GM21619 (cell line): Measurements from ENCODE around the gene MAP7.
"Not testable (repeated sequence)": the region's sequence is repeated elsewhere in the genome, so short reads cannot be mapped to it uniquely, and the experiment has no call there.

Experiments used
- ATAC-seq: cut with Tn5 transposase; IDR thresholded peaks from one replicate; pipeline ENCODE4 v1.9.1; 2021; ENCODE audit not compliant: unreplicated experiment

The MAP7 gene

DNA sequence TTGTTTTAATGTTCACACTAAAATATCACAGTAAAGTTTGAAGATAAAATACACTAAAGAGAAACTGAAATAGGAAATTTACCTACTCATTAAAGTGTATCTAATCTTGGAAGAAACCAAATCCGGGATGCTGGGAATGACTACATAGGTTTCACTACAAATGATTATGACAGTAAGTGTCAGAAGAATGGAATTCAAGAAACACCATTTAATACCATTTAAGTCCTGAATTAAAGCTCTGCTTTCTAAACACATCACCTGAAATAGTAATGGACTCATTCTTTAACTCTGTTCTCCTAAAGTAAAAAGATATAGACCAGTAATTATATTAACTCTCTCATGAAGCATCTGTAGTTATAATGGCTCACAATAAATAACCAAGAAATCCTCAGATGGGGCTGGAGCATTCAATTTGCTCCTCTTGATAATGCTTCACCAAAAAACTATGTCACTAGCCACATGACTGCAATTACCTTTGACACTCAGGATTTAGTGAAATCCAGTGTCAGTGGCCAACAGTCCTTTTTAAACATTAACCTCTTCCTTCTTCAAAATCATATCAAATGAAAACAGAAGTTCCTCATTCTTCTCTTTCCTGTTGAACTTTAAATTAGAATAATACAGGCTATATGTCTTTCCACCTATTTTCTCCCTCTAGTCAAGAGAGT, 41.4 kb downstream of the MAP7 start:
- no peak for ATAC-seq

GRCh38 chr6:136506124-136506799, 44.0 kb downstream of the MAP7 start:
- ATAC-seq: no peak

GRCh38 chr6:136503303-136504029, 46.8 kb downstream of the MAP7 start:
- ATAC-seq: no peak

- no peak for ATAC-seq
Observed at GRCh38 chr6:136502786-136503185, 47.4 kb downstream of the MAP7 start.

GRCh38 chr6:136501514-136501913, 48.7 kb downstream of the MAP7 start:
- ATAC-seq: no peak

DNA sequence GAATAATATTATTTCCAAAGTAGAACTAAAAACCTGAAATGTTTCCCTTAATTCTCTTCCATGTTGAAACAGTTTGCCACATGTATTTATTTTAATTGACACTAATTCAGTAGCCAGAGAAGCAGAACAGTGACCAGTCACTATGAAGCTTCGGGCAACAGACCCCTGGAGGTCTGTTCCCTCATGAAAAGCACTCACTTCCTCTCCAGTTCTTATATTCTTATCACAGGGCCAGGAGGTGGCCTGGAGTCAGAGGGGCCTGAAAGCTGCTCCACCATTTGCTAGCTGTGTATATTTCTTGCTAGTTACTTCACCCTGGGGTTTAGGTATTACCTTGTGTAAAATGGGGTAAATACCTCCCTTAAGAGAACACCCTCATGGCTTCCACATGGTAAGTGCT, 49.1 kb downstream of the MAP7 start:
- ATAC-seq: no peak

DNA sequence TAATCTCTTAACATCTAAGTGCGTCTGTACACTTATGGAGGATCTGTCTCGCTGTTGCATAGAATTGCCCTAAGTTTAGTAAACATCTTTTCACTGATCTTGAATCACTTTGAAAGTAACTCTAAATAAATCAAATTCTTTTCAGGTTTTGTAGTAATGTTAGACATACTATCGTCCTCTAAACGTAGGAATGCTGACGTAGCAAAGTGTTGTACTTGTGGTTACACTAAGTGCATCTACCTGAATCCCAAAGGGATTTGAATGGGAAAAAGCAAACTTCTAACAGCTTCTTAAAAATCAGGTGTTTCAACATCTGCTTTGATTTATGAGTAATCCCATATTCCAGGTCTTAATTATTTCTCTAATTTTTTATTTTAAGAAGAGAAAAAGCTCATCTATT, 49.8 kb downstream of the MAP7 start:
- no peak for ATAC-seq

DNA sequence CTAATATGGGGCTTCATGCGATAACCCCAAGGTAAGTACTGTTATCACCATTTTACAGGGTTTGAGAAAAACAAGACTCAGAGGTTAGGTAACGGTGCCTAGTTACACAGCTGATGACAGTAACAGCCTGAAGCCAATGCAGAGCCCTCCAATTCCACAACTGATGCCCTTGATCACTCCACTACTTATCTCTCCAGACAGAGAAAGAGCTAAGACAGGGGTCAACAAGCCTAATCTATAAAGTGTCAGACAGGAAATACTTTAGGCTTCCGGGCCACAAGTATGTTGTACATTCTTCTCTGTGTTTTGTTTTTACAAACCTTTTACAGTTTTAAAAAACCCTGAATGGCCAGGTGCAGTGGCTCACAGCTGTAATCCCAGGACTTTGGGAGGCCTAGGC, 50.9 kb downstream of the MAP7 start:
- no peak for ATAC-seq

DNA sequence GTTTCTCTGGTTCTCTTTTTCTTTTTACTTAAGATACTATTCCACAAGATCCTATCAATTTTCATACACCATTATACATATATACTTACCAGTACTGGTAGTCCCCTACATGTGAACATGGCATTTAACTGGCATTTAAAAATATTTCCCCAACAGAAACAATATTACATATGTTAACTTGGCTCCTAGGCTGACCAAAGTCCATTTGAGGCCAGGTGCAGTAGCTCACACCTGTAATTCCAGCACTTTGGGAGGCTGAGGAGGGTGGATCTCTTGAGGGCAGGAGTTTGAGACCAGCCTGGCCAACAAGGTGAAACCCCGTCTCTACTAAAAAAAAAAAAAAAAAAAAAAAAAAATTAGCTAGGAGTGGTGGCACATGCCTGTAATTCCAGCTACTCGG, 53.8 kb downstream of the MAP7 start:
- ATAC-seq: not testable (repeated sequence)

DNA sequence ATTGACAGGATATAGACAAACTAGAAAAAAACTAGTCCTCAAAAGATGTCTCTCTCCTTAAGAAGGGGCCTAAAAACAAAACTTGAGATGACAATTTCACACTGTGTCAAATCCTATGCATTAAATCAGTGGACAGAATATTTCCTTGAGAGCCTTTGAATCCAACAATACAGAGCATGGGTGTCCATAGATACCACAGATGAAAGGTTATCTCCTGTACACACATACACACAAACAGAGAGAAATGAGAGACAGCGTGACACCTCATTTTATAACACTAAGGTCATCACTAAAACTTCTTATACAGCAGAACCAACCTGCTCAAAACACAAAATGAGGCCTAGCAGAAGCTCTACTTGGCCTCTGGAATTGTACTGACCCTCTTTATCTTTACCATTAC, 55.5 kb downstream of the MAP7 start:
- no peak for ATAC-seq

DNA sequence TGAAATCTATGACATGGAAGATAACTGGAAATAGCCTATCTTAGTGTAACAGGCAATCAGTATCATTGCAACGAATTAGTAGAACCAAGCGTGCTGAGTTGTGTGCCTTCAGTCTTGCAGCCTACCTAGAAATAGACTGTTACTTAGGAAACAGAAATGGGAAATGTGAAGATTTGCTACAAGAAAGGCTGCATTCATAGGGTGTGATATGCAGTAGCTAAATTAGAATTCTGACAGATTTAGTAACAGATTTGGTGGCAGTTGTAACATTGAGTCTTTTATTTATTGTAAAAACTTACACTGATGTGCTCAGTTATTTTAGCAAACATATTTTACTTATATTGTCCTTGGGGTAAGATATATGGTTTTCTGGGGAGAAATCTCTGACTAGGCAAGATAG, 56.2 kb downstream of the MAP7 start:
- no peak for ATAC-seq

DNA sequence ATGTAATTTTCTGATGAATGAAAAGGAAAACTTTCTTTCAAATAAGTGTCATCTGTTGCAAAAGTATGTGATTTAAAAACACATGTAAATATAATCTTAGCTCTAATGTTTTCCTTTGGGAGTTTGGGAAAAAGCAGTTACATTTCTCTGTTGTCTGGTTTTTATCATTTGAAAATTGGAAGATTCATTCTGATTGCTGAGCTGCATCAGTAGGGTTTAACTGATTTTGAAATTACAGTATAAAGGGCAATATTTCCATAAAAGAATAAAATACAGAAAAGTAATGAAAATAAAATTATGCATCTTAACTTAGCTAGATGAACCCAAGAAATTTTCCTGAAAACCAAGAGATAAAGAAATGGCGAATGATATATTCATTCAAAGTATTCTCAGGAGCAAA, 57.8 kb downstream of the MAP7 start:
- ATAC-seq: no peak

DNA sequence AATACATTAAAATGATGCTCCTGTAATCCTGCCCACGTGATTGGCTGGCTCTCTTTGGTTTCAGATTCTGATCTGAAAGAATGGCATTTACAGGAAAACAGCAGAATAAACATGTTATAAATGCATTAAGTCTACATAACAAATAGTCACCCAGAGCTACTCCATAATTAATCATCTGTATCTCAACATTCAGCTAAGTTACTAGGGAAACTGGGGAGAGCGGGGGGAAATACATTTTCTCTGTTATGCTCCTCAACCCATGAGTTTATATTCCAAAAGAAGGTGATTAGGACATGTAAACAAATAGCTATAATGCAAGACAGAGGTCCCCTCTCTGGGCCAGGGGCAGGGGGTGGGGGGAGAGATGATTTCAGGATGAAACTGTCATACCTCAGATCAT, 58.5 kb downstream of the MAP7 start:
- no peak for ATAC-seq

- no peak for ATAC-seq
Observed at GRCh38 chr6:136491251-136491650, 59.0 kb downstream of the MAP7 start.

DNA sequence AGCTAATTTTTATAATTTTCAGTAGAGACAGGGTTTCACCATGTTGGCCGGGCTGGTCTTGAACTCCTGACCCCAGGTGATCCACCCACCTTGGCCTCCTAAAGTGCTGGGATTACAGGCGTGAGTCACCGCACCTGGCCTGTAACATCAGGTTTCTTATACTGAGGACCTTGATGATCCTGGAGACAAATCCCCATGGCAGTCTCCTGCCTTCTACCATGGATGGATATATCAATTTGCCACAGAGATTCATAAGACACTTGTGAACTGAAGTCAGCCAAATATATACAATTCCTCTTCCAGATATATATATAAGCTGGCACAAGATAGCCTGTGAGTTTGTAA, 60.6 kb downstream of the MAP7 start:
- not testable (repeated sequence) for ATAC-seq

DNA sequence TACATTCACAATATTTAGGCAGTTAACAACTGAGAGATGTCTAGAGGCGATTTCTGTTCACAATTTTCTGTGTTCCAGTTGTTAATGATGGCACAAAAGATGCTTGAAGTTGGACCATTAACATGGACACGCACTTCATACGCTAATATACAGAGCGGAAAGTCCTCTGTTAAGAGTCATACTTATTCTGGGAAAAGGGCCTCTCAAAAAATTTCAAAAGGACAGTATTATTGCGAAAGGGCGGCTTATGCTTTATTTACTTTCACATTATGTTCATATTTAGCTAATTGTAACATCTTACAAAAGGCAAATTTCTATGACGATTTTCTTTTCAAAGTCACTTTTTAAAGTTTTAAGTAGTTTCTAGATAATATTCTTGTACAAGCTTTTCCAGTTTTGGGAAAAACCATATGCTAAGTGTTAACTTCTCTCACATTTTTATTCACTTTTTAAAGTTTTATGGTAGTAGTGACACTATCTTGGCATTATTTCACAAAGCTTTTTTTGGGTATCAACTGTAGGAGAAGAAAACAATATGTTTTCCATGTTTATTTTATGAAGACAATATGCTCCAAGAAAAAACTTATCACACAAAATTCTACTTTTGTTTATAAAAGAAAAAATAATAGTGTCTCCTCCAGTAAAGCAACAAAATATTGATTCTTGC, 62.3 kb downstream of the MAP7 start:
- ATAC-seq: no peak

DNA sequence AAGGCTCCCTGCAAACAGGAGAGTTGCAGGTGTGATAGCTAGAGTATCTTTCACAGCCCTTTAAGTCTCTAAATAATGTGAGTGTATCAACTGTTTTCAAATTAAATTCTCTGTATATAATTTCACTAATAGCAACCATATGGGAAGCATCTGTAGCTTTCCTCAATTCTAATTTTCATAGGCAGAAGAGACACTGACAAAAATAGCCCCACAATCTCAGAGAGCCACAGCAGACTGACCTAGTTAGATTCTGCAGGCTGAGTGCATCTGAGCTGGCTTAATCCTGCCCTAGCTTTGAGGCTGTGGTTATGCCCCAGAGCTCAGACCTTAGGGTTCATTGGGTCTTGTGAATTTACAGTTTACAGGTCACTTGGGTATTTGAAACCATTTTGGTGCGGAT, 63.9 kb downstream of the MAP7 start:
- no peak for ATAC-seq

DNA sequence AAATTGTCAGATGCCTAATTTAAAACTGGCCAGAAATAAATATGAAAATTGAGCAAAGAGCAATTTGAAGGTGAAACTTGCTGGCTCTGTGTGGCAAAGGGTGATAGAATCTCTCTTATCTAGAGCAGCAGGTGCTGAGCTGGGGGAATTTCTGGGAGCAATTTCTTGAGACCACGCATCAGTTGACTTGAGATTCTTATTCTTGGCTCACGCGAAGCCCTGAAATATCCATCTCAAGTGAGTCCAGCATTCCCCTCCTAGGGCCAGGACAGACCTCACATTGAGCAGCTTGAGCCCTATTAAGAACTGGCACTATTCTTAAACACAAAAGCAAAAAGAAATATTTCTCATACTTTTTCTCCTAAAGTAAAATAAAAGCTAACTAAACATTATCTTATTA, 66.3 kb downstream of the MAP7 start:
- no peak for ATAC-seq

DNA sequence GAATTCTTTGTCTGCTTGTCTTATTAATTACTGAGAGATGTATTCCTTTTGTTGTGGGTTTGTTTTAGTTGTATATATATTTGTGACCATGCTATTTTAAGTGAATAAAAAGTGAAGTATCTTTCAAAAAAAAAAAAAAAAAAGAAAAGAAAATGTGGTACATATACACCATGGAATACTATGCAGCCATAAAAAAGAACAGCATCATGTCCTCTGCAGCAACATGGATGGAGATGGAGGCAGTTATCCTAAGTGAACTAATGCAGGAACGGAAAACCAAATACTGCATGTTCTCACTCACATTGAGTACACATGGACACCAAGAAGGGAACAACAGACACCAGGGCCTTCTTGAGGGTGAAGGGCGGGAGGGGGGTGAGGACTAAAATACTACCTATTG, 67.2 kb downstream of the MAP7 start:
- ATAC-seq: not testable (repeated sequence)

GRCh38 chr6:136477548-136477947, 72.7 kb downstream of the MAP7 start:
- no peak for ATAC-seq

DNA sequence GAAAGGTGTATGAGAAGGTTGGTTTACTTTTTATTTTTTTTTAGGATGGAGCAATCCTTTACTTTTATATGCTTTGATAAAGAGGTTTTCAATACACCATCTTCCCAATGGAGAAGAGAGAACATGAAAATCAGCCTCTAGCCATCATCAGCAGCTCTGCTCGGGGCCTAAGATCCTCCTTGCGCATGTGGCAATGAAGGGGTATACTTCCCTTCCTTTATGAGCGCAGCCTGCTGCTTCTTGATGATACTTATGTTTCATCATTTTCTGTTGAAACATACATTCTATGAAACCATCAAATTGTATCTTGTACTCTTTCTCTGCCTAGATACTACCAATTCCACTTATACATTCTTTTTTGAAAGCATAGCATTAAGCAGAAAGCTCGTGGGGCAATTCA, 74.5 kb downstream of the MAP7 start:
- no peak for ATAC-seq

- ATAC-seq: no peak
Observed at GRCh38 chr6:136474241-136474640, 76.0 kb downstream of the MAP7 start.
